Measurements from ENCODE around the gene TBC1D22B.

Gene TBC1D22B

DNA sequence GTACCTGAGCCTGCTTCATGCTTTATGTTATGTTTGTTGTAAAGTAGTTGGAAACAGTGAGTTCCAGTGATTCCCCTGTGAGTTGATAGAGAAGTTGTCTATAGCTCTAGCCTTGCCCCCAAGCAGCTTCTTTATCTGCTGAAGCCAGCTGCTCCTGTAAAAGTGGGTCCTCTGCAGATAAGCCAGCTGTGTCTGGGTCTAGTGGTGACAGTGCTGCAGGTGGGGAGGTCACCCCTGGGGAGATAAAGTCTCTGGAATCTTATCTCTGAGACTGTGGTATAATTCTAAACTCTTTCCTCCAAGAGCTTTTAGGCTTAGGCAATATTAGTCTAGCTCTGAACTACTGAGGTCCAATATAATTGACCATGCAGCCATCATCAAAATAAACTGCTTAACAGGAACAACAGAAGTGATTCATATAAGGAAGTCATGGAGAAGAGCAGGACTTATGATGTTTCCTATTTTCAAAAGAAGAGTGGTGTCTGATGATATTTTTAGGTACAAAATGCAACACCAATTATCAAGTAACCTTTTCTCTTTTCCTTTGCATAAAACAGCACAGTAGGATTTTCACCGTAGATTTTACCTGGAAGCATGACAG, 44.6 kb downstream of the TBC1D22B start:
- peaks cover 70% of the 10 kb centered on the region; the same call in 1 of the 2 replicates for H3K36me3 ChIP-seq (ENCODE audit: insufficient read depth, low read length)
- H3K79me2 ChIP-seq (ENCODE audit: insufficient read depth, low read length) = no peaks in the 10 kb centered on the region
- H2AFZ ChIP-seq (ENCODE audit: low read length) = no peak overlapping the region
- H3F3A ChIP-seq (ENCODE audit: low read depth) = no peaks in the 10 kb centered on the region
- H3K9me2 ChIP-seq (replicated peaks; ENCODE audit: low read depth, low read length) = no peaks in the 10 kb centered on the region
- H3K9me3 ChIP-seq (ENCODE audit: insufficient read depth, low read depth, low read length) = no peaks in the 10 kb centered on the region
- H3K4me2 ChIP-seq (ENCODE audit: low read depth, low read length, poor library complexity, severe bottlenecking) = no peak overlapping the region
- no peaks in the 10 kb centered on the region for H3K27me3 ChIP-seq (ENCODE audit: insufficient read depth, low read length, poor library complexity, severe bottlenecking)
- H3K4me1 ChIP-seq (ENCODE audit: insufficient read depth, low read length, poor library complexity, severe bottlenecking) = no peaks in the 10 kb centered on the region
- TF ChIP-seq EZH2phosphoT487 (IDR thresholded peaks at IDR 0.05; ENCODE audit: borderline replicate concordance) = no peak
- TF ChIP-seq CTCF (conservative IDR thresholded peaks at IDR 0.05; ENCODE audit: low read length) = no peak
- H3K4me3 ChIP-seq (ENCODE audit: low read length, poor library complexity, severe bottlenecking) = no peak overlapping the region
- H4K20me1 ChIP-seq (ENCODE audit: insufficient read depth, low read length, poor library complexity, severe bottlenecking) = no peaks in the 10 kb centered on the region
- H3K9ac ChIP-seq (ENCODE audit: low read depth, low read length, poor library complexity, severe bottlenecking) = no peak overlapping the region

DNA sequence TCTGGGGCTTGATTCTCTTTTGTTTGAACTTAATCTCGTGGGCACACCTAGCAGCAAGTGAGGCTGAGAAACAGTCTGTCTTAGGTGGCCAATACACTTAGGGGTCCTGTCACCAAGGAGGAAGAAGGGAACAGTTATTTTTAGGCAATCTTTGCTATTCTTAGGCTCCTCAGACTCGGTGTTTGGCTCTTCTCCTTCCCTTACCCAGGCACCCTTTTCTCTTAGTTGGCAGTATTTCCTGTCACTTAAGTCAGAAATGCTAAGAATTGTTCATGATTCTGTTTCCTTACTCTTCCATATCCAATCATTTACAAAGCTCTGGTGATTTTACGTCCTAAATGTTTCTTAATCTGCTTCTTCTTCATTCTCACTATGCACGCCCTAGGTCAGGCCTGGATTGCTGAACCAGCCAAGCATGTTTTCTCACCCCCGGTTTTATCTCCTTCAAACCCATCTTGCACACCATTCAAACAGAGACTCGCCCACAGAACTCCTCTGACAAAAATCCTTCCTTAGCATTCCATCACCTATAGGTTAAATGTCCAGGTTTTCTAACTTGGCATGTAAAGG, 45.6 kb downstream of the TBC1D22B start:
- H4K20me1 ChIP-seq (ENCODE audit: insufficient read depth, low read length, poor library complexity, severe bottlenecking) = no peaks in the 10 kb centered on the region
- no peaks in the 10 kb centered on the region for H3F3A ChIP-seq (ENCODE audit: low read depth)
- H3K36me3 ChIP-seq (ENCODE audit: insufficient read depth, low read length) = peaks cover 72% of the 10 kb centered on the region; the same call in 1 of the 2 replicates
- H3K9me2 ChIP-seq (replicated peaks; ENCODE audit: low read depth, low read length) = no peaks in the 10 kb centered on the region
- no peak for TF ChIP-seq CTCF (conservative IDR thresholded peaks at IDR 0.05; ENCODE audit: low read length)
- no peak for TF ChIP-seq EZH2phosphoT487 (IDR thresholded peaks at IDR 0.05; ENCODE audit: borderline replicate concordance)
- no peaks in the 10 kb centered on the region for H3K27me3 ChIP-seq (ENCODE audit: insufficient read depth, low read length, poor library complexity, severe bottlenecking)
- H3K4me3 ChIP-seq (ENCODE audit: low read length, poor library complexity, severe bottlenecking) = no peak overlapping the region
- H3K4me1 ChIP-seq (ENCODE audit: insufficient read depth, low read length, poor library complexity, severe bottlenecking) = no peaks in the 10 kb centered on the region
- no peaks in the 10 kb centered on the region for H3K79me2 ChIP-seq (ENCODE audit: insufficient read depth, low read length)
- H3K9me3 ChIP-seq (ENCODE audit: insufficient read depth, low read depth, low read length) = no peaks in the 10 kb centered on the region
- H2AFZ ChIP-seq (ENCODE audit: low read length) = no peak overlapping the region
- H3K4me2 ChIP-seq (ENCODE audit: low read depth, low read length, poor library complexity, severe bottlenecking) = no peak overlapping the region
- H3K9ac ChIP-seq (ENCODE audit: low read depth, low read length, poor library complexity, severe bottlenecking) = no peak overlapping the region

DNA sequence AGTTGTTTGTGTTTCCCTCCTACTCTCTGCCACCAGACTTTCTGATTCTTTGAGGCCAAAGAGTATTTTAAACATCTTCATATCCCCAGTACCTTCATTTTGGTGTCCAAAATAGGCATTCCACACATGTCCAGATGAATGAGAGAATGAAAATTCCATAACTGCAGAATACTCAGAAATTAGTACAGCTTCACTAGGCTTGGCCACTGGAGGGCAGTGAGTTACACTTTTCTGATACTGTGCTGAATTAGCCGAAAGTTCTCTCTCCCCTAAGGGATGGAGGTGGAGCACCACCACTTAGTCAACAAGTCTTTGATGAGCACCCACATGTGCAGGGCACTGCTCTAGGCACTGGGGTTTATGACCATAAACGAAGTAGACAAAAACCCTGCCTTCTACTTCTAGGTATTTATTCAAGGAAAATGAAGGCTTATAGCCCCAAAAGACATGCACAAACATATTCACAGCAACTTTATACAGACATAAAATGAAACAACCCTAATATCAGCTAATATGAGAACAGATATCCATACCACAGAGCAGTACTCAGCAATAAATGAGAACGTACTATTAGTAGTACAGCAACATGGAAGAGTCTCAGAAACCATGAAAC, 46.4 kb downstream of the TBC1D22B start:
- Histone ChIP-seq H4K20me1 (ENCODE audit: insufficient read depth, low read length, poor library complexity, severe bottlenecking) (no peaks in the 10 kb centered on the region), H2AFZ (ENCODE audit: low read length) (no peak overlapping the region), H3K9me3 (ENCODE audit: insufficient read depth, low read depth, low read length) (no peaks in the 10 kb centered on the region), H3K79me2 (ENCODE audit: insufficient read depth, low read length) (no peaks in the 10 kb centered on the region), H3K27me3 (ENCODE audit: insufficient read depth, low read length, poor library complexity, severe bottlenecking) (no peaks in the 10 kb centered on the region), H3F3A (ENCODE audit: low read depth) (no peaks in the 10 kb centered on the region), H3K36me3 (ENCODE audit: insufficient read depth, low read length) (peaks cover 72% of the 10 kb centered on the region; the same call in 1 of the 2 replicates), H3K9me2 (replicated peaks; ENCODE audit: low read depth, low read length) (no peaks in the 10 kb centered on the region), H3K4me2 (ENCODE audit: low read depth, low read length, poor library complexity, severe bottlenecking) (no peak overlapping the region), H3K4me1 (ENCODE audit: insufficient read depth, low read length, poor library complexity, severe bottlenecking) (no peaks in the 10 kb centered on the region), H3K9ac (ENCODE audit: low read depth, low read length, poor library complexity, severe bottlenecking) (no peak overlapping the region), H3K4me3 (ENCODE audit: low read length, poor library complexity, severe bottlenecking) (no peak overlapping the region)
- no peak for TF ChIP-seq EZH2phosphoT487 (IDR thresholded peaks at IDR 0.05; ENCODE audit: borderline replicate concordance)
- peak; percentile 76 for TF ChIP-seq CTCF (conservative IDR thresholded peaks at IDR 0.05; ENCODE audit: low read length)

Data from Loucy (cell line).